Peyer's patch (tissue), 4 donors: ENCODE results near the gene ZNF518A.

ENCODE experiments used
- CTCF ChIP-seq, 6 experiments: fragments of 450-650 bp in 4 of 6; fragments of 200-600 bp in 2 of 6; sonication (generic) in 1 of 6; IDR thresholded peaks; one replicate each; pipeline ENCODE4 v1.5.1; 2017 to 2019; ENCODE audit warnings: antibody characterized with exemption in 6 of 6, mild to moderate bottlenecking in 3 of 6, moderate library complexity in 1 of 6
- POLR2A ChIP-seq, 2 donors: fragments of 450-650 bp; IDR thresholded peaks; one replicate each; pipeline ENCODE4 v1.5.1; 2017; ENCODE audit warnings: antibody characterized with exemption in 2 of 2, mild to moderate bottlenecking in 2 of 2, moderate library complexity in 2 of 2

GRCh38 chr10:96112531-96112930, 17.6 kb upstream of the ZNF518A start:
- TF ChIP-seq CTCF (IDR thresholded peaks at IDR 0.05) = no peak
- no peak for TF ChIP-seq POLR2A (IDR thresholded peaks at IDR 0.05)
